ENCODE measurements around the gene SLC5A7.

The SLC5A7 gene

DNA sequence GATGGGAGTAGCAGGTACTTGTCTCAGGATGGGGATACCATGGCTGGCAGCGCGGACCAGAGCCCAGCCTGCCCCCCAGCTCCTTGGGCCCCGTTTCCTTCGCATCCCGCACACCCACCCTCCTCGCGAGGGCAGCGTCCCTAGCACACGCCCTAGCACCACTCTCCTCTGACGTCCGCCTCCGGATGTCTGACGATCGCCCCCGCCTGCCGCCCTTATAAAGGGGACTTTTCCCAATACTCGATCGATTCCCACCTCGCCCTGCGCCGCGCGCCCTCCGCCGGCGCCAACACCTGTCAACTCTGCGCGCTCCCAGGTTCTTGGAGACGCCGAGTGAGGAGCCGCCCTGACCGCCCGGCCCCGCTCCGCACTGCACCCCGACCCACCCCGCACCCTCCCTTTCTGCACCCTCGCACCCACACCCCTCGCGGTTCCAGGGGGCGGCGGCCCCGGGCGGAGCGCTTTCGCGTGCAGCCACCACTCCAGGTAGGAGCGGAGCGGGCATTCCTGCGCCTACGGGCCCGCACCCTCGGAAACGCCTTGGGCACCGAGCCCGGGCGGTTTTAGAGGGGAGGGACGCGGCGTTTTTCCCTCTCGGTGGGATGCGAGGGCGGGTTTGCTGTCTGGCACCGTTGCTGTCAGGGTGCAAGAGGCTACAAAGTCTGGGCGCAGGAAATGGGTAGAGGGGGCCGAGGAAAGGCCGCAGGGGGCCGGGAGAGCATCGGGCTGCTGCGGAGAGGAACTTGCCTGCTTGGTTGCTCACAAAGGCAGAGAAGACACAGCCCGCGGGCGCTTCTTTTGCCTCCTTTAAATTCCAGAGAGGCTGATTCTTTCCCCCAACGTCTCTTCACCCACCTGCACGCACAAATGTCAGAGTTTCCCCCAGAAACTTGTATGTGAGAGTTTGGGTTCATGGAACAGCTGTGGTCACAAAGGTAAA is at the start of gene SLC5A7:
SLC5A7 (plus strand) TSS at position 247 of the 940 bp plus-strand sequence. CDS start 1,632 bp downstream, outside the sequence.
- no peak for DNase-seq

DNA sequence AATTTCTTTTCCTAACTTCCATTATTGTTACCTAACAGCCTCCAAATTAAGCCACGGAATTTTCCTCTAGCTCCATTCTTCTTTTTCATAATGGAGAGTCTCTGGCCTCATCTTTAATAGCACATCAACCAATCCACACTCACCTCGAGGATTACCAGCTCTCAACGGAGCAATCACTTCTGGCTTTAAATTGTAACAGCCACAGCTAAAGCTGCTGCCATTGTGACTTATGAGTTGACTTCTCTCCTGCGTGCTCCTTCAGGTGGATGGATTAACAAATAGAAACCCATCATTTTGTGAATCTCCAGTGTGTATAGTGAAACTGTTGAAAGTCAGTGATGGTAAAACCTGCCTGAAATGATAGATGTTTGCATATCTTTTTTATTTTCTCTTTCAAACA is 24.9 kb upstream of the SLC5A7 start:
- DNase-seq: no peak

DNA sequence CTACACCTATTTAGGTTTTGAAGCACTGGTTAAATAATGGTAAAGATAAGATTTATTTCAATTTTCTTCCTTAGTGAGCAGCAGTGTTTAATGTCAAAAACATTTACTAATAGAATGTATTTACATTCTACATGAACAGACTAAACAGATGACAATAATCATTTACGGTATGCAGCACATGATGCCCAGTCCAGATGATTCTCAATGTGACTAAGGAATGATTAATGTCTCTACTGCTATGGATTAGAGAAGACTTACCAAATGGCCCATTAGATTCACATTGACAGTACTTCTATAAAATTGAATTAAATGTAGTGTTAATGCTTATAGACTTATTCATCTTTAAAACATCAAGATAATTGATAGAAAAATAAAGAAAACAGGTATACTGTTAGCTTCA is 22.1 kb upstream of the SLC5A7 start:
- no peak for DNase-seq

DNA sequence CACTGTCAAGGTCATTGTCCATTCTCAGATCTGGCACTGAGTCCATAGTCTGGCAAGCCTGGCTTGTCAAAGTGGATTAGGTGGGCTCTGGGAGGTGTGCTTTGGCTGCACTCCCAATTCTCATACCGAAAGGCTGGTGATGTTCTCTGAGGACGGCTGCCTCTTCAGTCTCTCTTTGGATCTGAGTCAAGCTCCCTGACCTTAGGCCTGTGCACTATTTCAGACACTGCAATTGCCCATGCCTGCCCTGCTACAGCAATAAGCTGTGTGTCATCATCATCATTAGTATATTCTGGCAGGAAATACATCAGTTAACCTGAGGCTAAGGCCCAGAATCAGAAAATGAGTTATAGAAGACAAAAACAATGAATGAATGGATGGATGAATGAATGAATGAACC is 1.6 kb upstream of the SLC5A7 start:
- no peak for DNase-seq

DNA sequence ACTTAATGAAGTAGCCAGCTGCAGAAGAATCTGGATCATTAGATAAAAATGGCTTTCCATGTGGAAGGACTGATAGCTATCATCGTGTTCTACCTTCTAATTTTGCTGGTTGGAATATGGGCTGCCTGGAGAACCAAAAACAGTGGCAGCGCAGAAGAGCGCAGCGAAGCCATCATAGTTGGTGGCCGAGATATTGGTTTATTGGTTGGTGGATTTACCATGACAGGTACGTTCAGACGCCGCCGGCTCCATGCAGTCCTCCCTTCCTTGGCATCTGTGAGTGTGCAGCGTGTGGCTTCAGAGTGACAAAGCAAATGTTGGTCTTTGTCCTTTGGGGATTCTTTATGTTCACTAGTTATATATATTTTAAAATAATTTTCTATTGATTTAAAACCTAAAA is 1.8 kb downstream of the SLC5A7 start:
- DNase-seq: no peak

DNA sequence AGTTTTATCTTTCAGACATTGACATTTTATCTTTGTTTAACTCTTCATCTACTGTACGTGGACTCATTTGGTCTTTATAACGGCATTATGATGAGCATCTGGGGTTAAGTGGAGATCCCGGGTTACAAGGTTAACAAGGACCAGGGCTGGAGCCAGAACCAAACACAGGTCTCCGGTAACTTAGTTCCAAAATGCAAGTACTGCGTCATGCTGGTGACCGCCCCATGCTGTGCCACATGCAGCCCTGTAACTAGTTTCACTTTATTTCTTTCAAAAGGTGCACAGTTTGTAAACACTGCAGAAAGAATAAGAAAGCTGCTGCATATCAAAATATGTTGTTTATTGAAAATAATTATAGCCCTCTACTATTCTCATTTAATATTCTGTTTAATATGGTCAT is 3.1 kb downstream of the SLC5A7 start:
- DNase-seq: no peak

DNA sequence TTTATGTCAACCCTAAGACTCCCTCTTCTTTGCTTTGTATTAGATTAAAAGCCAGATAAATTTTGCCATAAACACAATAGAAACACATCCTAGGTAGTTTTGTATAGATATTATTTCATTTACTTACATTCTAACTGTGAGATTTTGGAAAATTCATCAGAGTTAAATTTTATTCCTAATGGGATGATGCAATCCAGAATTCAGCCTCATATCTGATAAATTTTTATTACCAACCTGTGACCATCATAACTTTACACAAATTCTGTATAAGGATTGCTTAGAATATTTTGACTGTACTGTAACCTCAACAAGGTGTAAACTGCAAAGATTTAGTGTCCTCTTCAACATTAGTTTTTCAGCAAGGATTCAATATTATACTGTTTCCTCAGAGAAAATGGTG is 4.4 kb downstream of the SLC5A7 start:
- DNase-seq: no peak

DNA sequence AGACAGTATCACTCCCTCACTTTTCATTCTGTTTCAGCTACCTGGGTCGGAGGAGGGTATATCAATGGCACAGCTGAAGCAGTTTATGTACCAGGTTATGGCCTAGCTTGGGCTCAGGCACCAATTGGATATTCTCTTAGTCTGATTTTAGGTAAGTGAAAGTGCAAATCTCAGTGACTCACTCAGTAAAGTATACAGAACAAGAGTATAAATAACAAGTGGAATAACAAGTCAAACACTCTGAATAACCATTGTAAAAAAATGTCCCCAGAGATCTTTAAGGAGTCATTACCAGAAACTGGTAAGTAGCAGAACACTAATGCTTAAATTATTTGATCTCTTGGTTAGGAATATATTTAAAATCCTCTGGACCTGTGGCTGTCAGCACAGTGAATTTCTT is 5.7 kb downstream of the SLC5A7 start:
- DNase-seq: no peak

DNA sequence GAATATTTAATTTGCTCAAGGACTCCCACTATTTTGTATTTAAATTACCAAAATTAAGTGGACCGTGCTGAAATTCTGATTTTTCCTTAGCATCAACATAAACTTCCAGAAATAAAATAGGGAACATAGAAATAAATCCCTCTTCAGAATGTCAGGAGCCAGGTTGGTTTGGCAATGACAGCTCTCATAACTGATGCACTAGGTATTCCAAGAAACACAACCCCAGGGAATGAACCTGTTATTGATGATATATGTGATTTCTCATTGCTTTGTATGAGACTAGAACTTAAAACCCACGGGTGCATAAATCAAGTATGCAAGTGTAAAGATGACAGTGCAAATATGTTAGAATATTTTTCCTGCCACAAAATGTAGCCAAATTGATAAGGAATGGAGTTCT is 12.8 kb downstream of the SLC5A7 start:
- DNase-seq: no peak

DNA sequence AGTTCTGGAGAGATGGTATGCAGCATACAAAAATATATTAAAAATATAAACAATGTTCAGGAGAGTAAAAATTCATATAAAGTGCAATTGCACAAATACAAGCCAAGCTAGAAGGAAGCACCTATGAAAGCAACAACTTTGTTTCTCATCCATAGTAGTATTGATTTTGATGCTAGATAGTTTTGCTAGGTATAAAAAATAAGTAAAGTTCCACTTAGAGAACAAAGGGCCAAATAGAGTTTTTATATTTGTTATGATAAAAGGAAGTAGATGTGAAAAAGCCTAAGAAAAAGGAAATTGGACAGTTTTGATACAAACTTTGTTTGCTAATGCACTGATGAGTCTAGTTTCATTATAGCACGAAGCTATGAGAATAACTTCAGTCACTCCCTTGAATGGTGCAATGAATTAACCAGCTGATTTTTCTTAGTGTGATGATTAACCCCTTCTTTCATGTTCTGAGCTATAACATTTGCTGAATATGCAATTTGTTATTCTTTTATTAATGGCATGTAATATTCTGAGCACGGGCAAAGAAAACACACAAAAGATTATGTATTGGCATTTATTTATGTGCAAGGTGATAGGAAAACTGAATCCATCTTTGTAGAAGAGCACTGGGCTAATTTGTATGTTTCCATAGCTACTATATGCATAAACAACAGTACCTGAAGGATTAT is 24.7 kb downstream of the SLC5A7 start:
- DNase-seq: no peak

DNA sequence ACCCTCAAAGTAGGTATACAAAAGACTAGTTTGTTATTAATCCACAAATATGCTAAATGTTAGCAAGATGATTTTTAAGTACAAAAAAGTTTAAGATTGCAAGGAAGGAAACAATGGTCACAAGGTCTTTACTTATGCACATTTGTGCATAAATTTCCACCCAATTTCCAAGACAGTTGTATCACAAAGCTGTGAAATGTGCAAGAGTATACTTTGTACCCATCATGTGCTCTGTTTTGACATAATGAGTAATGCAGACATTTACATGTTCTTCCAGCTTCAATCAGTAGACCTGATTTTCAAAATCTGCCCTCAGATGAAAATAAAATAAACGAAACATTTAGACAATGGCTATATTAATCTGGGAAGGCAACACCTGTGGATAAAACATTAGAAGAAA is 27.0 kb downstream of the SLC5A7 start:
- no peak for DNase-seq

DNA sequence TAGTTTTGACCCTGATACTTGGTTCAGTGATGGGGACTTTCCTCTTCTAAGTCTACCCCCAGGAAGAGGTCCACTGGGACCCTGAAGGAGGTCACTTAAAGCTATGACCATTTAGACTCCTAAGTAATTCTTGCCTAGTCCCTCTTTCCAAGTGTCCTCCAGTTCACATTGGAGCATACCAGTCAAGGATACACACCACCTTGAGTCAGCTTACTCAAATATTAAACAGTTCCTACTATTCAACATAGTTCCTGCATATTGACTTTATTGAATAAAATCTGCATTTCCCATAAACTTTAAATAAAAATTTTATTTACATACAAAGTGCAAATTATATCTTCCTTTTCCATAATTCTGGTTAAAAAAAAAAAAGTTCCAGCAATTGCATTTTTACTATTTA is 36.3 kb downstream of the SLC5A7 start:
- DNase-seq: no peak

DNA sequence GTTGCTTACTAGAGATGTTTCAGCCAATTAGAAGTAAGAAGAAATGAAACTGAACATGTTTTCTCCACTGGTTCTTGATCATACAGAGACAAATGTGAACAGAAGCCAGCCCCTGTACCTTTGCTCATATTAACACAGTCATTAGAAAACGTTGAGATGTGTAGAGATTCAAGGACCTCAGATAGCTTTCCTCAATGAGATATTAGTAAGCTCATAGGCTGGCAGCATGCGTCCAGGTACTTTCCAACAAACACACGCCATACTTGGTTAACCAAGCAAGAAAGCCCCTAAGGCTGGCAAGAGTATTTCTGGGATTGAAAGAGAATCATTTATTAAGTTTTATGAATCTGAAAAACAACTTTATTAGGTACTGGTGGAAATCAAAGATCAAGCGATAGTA is 37.5 kb downstream of the SLC5A7 start:
- no peak for DNase-seq

DNA sequence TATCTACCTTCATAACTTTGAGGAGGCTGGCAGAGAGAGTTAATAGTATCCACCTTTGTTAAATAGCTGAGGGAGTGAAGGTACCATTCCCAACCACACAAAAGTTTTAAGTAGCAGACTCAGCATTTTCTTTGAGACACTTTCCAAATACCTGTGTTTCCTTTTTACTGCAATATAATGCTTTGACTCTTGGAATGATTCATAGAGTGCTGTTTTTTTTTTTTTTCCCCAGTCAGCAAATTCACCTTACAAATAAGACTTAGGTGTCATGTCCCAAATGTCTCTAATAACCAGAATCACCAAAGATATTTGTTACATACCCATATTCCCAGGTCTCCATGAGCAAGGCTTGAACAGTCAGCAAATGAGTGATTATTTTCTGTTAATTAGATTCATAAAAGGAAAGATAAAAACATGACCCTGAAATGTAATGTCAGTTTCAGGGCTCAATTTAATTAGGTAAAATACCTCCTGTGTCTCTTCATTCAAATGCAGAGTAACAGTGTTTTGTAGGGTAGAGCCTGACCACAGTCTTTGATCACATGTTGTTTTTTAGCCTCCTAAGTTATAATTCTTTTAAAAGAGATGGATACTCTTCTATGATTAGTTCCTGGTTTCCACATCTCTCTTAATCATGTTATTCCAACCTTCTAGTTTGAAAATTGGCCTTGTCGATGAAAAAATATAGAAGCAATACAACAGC is 39.9 kb downstream of the SLC5A7 start:
- DNase-seq: no peak

DNA sequence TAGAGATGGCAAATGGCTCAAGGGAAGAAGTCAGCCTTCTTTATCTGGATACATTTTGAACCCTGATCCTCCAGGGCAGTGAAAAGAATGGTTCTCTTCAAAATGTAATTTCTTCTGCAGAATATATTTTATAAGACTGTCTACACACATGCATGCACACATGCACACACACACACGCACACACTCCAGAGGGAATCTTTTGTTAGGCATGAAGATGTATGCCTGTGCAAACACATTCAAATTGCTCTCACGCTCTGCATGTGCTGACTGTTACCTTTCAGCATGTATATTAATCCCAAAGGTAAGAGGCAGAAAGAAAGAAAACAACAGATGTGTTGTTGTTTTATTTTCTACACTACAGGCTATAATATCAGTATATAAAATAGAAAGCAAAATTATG is 43.2 kb downstream of the SLC5A7 start:
- DNase-seq: no peak

DNA sequence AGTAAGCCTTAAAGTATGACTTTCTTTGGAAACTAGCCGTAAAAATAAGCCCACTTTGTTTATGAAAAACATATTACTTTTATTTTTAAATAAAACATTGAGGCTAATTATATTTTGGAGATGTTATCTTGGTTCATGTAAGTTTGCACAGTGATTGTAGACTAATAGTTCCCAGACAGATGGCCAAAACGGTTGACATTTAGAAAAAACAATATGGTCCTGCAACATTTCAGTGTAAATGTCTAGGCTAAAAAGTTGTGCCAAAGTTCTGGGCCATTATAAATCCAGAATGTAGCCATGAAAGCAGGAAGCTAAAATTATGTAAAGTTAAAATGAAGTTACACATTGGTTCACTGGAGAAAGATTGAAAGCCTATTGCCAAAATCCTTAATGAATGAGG is 43.6 kb downstream of the SLC5A7 start:
- DNase-seq: no peak

DNA sequence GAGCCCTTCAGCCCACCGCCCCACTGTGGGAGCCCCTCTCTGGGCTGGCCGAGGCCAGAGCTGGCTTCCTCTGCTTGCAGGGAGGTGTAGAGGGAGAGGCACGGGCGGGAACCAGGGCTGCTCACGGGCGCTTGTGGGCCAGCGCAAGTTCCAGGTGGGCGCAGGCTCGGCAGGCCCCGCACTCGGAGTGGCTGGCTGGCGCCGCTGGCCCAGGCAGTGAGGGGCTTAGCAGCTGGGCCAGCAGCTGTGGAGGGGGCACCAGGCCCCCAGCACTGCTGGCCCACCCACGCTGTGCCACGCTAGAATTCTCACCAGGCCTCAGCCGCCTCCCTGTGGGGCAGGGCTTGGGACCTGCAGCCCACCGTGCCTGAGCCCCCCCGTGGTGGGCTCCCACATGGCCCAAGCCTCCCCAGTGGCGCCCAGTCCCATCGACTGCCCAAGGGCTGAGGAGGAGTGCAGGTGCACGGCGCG is 45.2 kb downstream of the SLC5A7 start:
- DNase-seq: no peak

DNA sequence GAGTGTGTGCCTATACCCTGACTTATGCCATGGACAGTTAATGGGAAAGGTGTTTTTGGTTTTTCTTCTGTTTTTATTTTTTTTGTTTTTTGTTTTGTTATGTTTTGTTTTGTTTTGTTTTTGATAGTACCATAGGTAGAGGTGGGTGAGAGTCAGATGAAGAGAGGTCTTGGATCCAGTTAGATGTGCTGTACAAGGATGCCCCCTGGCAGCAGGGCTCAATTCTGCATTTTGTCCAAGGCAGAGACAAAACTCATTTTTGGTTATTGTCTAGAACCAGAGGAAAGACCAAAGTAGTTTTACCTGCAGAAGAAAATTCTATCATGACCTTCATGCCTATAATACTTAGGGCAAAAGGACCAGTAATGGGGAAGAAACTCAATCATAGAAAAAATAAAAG is 48.5 kb downstream of the SLC5A7 start:
- DNase-seq: no peak

DNA sequence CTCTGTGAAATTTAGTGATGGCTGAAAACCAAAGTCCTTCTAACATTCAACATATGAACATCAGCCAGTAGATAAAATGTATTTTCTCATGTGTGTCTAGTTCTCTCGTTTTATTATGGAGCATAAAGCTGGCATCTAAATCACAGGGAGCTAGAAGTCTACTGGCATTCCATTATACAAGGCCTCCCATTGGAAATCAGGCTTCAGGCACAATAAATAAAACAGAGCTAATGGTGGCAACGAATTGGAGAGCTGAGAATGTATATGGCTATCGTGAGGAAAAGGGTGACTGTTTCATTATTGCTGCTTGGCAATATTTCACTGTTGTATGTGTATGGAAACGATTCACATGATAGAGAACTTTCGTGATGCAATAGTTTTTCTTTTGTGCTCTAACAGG is 62.4 kb downstream of the SLC5A7 start:
- DNase-seq: no peak

DNA sequence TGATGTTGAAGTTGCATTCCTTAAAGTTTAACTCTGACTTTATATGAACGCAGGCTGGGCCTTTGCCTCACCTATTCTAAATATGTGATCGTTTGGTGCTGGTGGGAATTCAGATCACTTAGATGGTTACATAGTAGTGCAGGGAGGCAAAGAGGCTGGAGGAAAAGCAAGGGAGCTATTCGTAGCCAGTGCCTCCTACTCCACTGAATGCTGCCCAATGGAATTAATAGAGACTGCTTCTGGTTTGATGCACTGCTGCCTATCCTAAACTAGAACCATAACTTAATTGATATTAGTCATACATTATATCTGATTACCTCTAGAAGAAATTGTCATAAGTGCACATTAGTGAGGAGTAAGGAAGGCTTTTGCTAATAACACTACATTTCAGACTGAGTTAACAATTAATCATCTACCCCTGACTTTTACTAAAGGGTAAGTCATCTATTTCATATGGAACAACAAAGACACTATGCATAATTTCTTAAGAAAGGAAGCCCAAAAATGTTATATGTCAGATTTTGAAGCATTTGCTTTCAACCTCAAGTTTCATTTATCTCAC is 72.3 kb downstream of the SLC5A7 start:
- no peak for DNase-seq

DNA sequence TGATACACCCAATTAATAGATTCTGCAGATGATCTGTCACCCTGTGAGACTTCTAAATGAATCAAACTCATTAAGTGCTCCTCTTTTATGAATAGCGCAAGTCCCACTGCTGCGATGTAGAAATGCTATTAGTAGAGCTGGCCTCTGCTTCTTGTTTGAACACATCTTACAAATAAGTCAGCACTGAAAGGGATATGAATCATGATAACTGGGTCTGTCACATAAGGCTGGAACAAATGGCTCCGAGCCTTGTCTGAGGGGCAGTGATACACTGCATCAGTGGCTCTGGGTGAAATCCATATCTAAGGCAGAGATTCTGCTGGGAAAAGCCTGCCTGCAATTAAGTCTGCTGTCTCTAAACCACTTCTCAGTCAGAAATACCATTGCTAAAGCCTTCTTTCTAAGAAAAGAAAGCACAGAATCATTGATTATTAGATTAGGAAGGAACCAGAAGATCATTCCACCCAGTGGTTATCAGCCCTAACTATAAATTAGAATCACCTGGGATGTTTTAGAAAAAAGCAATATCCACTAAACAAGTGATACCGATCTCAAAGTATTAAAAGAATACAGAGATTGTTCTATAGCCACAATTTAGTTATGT is 75.2 kb downstream of the SLC5A7 start:
- no peak for DNase-seq
